BLaER1 treated with 17β-estradiol and CSF1 and Interleukin-3, amounts not matched to agents 10 nM and 100 nM (cell line): Measurements from ENCODE around the gene ABT1.

Experiments used
- H3K27ac ChIP-seq, 11 experiments: shearing (Covaris generic); formaldehyde crosslinking; 2 replicates each; pipeline ENCODE4 v1.8.1; 2022
- H3K27me3 ChIP-seq, 11 experiments: shearing (Covaris generic); formaldehyde crosslinking; 2 replicates each; pipeline ENCODE4 v1.8.1; 2022
- H3K36me3 ChIP-seq, 11 experiments: shearing (Covaris generic); formaldehyde crosslinking; 2 replicates each; pipeline ENCODE4 v1.8.1; 2022
- H3K4me1 ChIP-seq, 10 experiments: shearing (Covaris generic); formaldehyde crosslinking; 2 replicates each; pipeline ENCODE4 v1.8.1; 2022
- H3K4me2 ChIP-seq, 11 experiments: shearing (Covaris generic); formaldehyde crosslinking; 2 replicates each; pipeline ENCODE4 v1.8.1; 2022
- H3K4me3 ChIP-seq, 10 experiments: shearing (Covaris generic); formaldehyde crosslinking; 2 replicates each; pipeline ENCODE4 v1.8.1; 2022
- H3K9ac ChIP-seq, 11 experiments: shearing (Covaris generic); formaldehyde crosslinking; 2 replicates each; pipeline ENCODE4 v1.8.1; 2022
- H3K9me3 ChIP-seq, 11 experiments: shearing (Covaris generic); formaldehyde crosslinking; replicated peaks in 1 of 11; 2 replicates each; pipeline ENCODE4 v1.8.1; 2022
- H4K20me1 ChIP-seq, 11 experiments: shearing (Covaris generic); formaldehyde crosslinking; 2 replicates each; pipeline ENCODE4 v1.8.1; 2022
- Cebpa-rat ChIP-seq, 11 experiments: shearing (Covaris generic); IDR thresholded peaks; 2 replicates each; pipeline ENCODE4 v1.8.1; 2022

ABT1 gene

DNA sequence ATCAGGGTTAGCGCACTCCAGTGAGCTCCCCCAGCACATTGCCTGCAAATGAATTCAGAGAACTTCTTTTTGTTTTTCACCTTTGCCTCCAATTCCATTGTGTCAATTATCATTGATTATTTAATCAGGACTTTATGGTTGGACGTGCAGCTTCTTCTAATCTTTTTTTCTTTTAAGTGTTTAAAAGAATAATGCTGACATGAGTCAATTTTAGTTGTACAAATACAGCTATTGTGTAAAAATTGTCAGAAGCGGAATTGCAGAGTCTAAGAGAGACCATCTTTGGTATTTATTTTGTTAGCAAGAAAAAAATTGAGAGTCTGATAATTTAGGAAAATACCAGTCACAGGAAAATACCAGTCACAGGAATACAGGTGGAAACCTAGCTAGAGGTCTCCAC is 5.5 kb downstream of the ABT1 start:
- H3K9ac ChIP-seq = no peak overlapping the region
- no peak for TF ChIP-seq Cebpa-rat (IDR thresholded peaks at IDR 0.05)

DNA sequence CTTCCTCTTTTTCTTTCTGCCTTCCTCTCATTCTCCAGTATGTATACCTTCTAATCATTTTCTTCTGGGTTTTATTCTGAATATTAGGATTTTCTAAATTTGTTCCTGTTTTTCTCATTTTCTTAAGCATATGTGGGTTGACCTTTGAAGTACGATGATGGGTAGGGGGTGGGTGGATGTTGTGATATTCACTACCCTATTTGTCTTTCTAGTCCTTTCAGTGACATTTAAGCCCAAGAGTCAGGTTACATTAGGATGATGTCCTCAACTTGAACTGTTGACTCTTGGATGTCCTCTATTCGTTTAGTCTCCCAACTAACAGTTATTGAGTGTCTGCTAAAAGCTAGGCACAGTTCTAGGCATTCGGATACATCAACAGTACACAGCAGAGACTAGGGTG is 7.3 kb downstream of the ABT1 start:
- no peaks in the 10 kb centered on the region for H3K27me3 ChIP-seq
- no peak for TF ChIP-seq Cebpa-rat (IDR thresholded peaks at IDR 0.05)
- H3K4me2 ChIP-seq = no peak overlapping the region
- no peak overlapping the region for H3K9ac ChIP-seq
- H3K4me3 ChIP-seq = no peak overlapping the region
- H3K27ac ChIP-seq = no peak overlapping the region
- peaks cover 14 to 24% (median 17%) of the 10 kb centered on the region in 11 experiments for H3K36me3 ChIP-seq
- H3K9me3 ChIP-seq = no peaks in the 10 kb centered on the region
- peaks cover 0 to 15% (median 0%) of the 10 kb centered on the region in 11 experiments; a peak in 5 of 22 replicates for H4K20me1 ChIP-seq
- H3K4me1 ChIP-seq = peaks cover 0 to 17% (median 3%) of the 10 kb centered on the region in 10 experiments; a peak in 8 of 20 replicates

More for the DNA sequence above, 5.5 kb downstream of the ABT1 start:
- Histone ChIP-seq H3K4me3 (no peak overlapping the region), H3K9me3 (no peaks in the 10 kb centered on the region), H3K4me2 (no peak overlapping the region), H4K20me1 (peaks cover 0 to 32% (median 11%) of the 10 kb centered on the region in 11 experiments; a peak in 14 of 22 replicates), H3K36me3 (peaks cover 27 to 39% (median 30%) of the 10 kb centered on the region in 11 experiments), H3K4me1 (peaks cover 12 to 27% (median 13%) of the 10 kb centered on the region in 10 experiments), H3K27ac (no peak overlapping the region), H3K27me3 (no peaks in the 10 kb centered on the region)

DNA sequence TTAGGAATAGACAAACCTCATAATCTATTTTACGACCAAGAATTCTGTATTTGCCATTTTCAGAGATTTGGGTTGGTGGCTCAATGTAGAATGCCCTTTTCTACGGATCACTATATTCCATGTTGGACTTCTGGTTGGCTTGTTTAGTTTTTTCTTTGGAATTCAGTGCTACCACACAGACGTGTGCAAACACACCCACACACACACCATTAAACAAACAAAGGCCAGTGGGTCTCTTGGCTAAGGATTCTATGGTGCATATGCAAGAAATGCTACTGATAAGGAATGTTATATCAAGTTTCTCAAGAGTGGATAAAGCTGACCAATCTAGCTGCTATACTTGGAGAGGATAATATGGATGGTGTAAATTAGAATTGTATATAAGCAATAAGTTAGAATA is 8.0 kb downstream of the ABT1 start:
- H3K4me3 ChIP-seq = no peak overlapping the region
- peaks cover 0 to 17% (median 3%) of the 10 kb centered on the region in 10 experiments; a peak in 7 of 20 replicates for H3K4me1 ChIP-seq
- H3K27me3 ChIP-seq = no peaks in the 10 kb centered on the region
- no peak overlapping the region for H3K4me2 ChIP-seq
- H3K27ac ChIP-seq = no peak overlapping the region
- peaks cover 0 to 7% (median 0%) of the 10 kb centered on the region in 11 experiments; a peak in 3 of 22 replicates for H4K20me1 ChIP-seq
- H3K36me3 ChIP-seq = peaks cover 7 to 16% (median 10%) of the 10 kb centered on the region in 11 experiments; a peak in 20 of 22 replicates
- no peak overlapping the region for H3K9ac ChIP-seq
- no peaks in the 10 kb centered on the region for H3K9me3 ChIP-seq
- TF ChIP-seq Cebpa-rat (IDR thresholded peaks at IDR 0.05) = no peak

DNA sequence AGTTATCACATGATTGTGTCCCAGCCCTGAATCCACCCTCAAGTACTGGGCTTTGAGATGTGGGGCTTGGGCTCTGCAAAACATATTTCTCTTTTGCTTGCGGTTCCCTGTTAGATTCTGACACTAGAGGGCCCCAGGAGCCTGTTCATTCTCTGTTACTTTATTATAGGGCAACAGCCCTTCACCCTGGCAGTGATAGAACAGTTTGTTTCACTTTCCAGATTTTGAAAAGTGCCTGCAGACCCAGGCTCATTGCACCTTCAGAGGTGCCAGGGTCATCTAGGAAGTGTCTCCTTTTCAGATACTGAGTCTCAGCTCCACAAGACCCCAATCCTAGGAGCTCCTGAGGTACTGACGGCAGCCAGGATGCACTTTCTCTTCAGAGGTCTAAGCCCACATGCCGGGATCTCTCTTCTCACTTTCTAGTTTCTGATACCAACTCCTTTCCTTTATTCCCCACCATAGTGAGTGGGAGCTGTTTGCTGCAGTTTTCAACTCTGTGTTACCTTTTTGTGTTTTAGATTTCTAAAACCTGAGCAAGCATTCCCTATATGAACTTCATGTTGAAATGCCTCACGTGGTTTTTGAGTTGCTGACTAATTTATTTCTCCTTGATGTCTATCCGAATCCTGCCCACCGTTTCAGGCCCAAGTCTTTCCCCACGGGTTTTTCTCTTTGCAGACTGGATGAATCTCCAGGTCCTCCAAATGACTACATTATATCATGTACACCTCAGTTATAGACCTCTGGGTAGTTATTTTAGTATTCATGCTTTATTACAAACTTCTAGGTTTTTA is 10.9 kb downstream of the ABT1 start:
- H3K9me3 ChIP-seq = no peaks in the 10 kb centered on the region; a peak in 1 of 22 replicates
- no peaks in the 10 kb centered on the region for H3K27me3 ChIP-seq
- peaks cover 0 to 17% (median 3%) of the 10 kb centered on the region in 10 experiments; a peak in 7 of 20 replicates for H3K4me1 ChIP-seq
- H3K36me3 ChIP-seq = peaks cover 0 to 3% (median 0%) of the 10 kb centered on the region in 11 experiments; a peak in 2 of 22 replicates
- TF ChIP-seq Cebpa-rat (IDR thresholded peaks at IDR 0.05) = no peak
- H3K4me3 ChIP-seq = no peak overlapping the region
- H3K27ac ChIP-seq = no peak overlapping the region
- H3K4me2 ChIP-seq = peak overlapping the region in 3 of 11 experiments; percentile 3 to 32 (median 17); a peak in 5 of 22 replicates
- no peaks in the 10 kb centered on the region for H4K20me1 ChIP-seq
- no peak overlapping the region; a peak in 1 of 22 replicates for H3K9ac ChIP-seq

DNA sequence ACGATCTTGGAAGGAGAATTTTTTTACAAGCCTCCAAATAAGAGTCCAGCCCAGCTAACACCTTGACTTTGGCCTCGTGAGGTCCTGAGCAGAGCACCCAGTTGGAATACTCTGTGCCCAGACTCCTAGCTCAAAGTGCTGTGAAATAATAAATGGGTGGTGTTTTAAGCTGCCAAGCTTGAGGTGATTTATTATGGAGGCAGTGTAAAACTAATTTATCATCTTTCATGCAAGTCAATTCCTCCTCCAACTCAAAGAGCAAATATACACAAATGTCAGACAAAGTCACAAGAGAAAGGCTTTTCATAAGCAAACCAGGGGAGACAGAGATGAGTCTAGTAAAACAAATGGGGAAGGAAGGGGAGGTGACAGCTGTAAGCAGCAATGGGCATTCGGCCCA is 12.7 kb downstream of the ABT1 start:
- Histone ChIP-seq H3K27ac (no peak overlapping the region), H3K27me3 (peaks cover 0 to 18% (median 15%) of the 10 kb centered on the region in 11 experiments; a peak in 17 of 22 replicates), H3K4me2 (no peak overlapping the region), H3K9me3 (peaks cover 10 to 16% (median 14%) of the 10 kb centered on the region in 11 experiments), H4K20me1 (no peaks in the 10 kb centered on the region), H3K4me3 (no peak overlapping the region), H3K9ac (no peak overlapping the region), H3K36me3 (peaks cover 0 to 6% (median 0%) of the 10 kb centered on the region in 11 experiments; a peak in 1 of 22 replicates), H3K4me1 (peaks cover 0 to 7% (median 3%) of the 10 kb centered on the region in 10 experiments; a peak in 4 of 20 replicates)
- TF ChIP-seq Cebpa-rat (IDR thresholded peaks at IDR 0.05) = no peak

DNA sequence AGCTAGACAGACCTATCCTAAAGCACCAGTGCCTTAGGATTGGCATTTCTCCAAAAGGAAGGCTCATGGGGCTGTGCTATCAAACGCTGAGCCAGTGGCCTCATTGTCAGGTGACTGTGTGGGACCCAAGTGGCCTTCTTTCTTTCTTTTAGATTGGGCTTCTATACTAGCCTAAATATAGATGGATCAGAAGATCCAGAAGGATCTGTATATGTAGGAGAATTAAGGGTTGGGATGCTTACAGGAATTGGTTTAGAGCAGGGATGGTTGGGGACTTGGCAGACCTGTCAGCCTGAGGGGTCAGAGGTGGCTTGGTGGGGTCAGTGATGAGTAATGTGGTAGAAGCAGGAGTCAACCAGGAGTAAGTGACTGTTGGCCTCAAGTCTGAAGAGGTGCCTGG is 14.8 kb downstream of the ABT1 start:
- no peak overlapping the region for H3K4me3 ChIP-seq
- no peak overlapping the region for H3K9ac ChIP-seq
- TF ChIP-seq Cebpa-rat (IDR thresholded peaks at IDR 0.05) = no peak
- peaks cover 27 to 37% (median 31%) of the 10 kb centered on the region in 11 experiments for H3K9me3 ChIP-seq
- peaks cover 0 to 4% (median 2%) of the 10 kb centered on the region in 10 experiments; a peak in 4 of 20 replicates for H3K4me1 ChIP-seq
- peaks cover 0 to 7% (median 0%) of the 10 kb centered on the region in 11 experiments; a peak in 1 of 22 replicates for H3K36me3 ChIP-seq
- no peak overlapping the region for H3K4me2 ChIP-seq
- H4K20me1 ChIP-seq = no peaks in the 10 kb centered on the region
- peaks cover 0 to 25% (median 20%) of the 10 kb centered on the region in 11 experiments; a peak in 17 of 22 replicates for H3K27me3 ChIP-seq
- no peak overlapping the region for H3K27ac ChIP-seq

DNA sequence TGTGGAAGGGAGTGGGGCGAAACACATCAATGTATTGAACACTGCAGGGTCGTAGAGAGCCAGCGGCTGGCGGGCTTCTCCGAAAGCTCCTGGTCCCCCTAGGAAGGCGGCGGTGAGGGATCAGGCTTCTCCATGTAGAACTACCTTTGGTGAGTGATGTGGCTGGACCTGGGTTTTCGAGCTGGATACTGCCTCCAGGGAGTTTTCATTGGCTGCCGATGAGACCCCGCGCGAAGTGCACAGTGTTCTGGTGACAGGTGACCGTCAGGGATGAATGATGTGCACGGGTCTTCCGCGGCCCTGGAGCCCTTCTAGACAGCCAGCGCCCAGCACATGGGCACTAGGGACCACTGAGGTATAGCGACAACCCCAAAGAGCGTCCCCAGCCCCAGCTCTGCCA is 16.4 kb downstream of the ABT1 start:
- H4K20me1 ChIP-seq = no peaks in the 10 kb centered on the region
- no peak overlapping the region for H3K4me3 ChIP-seq
- no peak overlapping the region for H3K9ac ChIP-seq
- no peak for TF ChIP-seq Cebpa-rat (IDR thresholded peaks at IDR 0.05)
- H3K27me3 ChIP-seq = peaks cover 0 to 25% (median 20%) of the 10 kb centered on the region in 11 experiments; a peak in 17 of 22 replicates
- H3K36me3 ChIP-seq = peaks cover 0 to 7% (median 0%) of the 10 kb centered on the region in 11 experiments; a peak in 1 of 22 replicates
- no peak overlapping the region for H3K4me2 ChIP-seq
- no peak overlapping the region for H3K27ac ChIP-seq
- H3K9me3 ChIP-seq = peaks cover 29 to 46% (median 37%) of the 10 kb centered on the region in 11 experiments
- no peaks in the 10 kb centered on the region for H3K4me1 ChIP-seq

DNA sequence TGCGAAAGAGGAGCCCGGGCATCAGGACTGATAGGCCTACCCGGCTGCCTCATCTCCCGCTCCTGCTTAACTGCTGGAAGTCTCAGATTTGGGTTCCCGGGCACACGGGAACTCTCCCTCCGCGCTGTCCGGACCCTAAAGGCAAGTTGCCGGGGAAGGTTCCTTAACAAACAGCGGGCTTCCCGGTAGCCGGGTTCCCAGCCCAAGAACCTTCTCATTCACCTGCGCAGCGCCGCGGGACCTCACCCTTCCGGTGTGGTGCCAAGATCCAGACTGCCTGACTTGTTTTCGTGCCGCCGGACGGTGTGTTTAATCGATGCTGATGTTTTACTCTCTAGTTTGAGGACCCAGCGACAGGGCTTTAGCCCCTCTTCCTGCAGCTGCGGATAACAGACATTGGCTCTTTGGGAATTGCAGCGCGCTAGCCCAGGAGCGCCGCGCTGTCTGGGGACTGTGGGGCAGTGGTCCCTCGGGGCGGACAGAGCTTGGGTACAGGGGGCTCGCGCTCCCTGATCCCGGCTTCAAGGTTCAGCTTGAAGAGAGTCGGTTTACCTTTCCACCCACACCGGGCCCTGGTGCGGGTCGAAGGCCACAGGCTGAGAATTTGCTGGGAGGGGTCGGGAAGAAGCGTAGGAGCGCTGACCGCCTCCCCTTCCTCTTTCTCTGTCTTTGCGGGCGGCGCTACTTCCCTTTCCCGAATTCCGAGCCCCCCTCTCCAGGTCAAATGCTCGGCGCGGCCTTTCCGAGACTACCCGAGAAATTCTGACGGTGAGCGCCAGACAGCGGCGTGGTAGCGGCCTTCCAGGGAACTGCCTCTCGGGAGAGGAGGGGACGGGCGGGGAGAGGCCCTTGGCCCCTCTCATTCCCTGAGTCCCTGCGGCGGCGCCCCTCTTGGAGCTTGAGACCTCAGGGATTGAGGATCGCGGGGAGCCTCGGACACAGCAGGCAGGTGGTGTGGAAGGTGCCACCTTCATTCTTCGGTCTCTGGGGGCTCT is 17.2 kb downstream of the ABT1 start:
- H3K36me3 ChIP-seq = peaks cover 0 to 7% (median 0%) of the 10 kb centered on the region in 11 experiments; a peak in 1 of 22 replicates
- H4K20me1 ChIP-seq = no peaks in the 10 kb centered on the region
- no peak overlapping the region for H3K4me2 ChIP-seq
- peaks cover 29 to 46% (median 37%) of the 10 kb centered on the region in 11 experiments for H3K9me3 ChIP-seq
- H3K9ac ChIP-seq = no peak overlapping the region
- H3K27me3 ChIP-seq = peaks cover 0 to 25% (median 20%) of the 10 kb centered on the region in 11 experiments; a peak in 17 of 22 replicates
- no peaks in the 10 kb centered on the region for H3K4me1 ChIP-seq
- H3K4me3 ChIP-seq = no peak overlapping the region
- no peak overlapping the region for H3K27ac ChIP-seq
- no peak for TF ChIP-seq Cebpa-rat (IDR thresholded peaks at IDR 0.05)
